H9 (cell line): ENCODE data around the gene HDGFL3. TPM values are rescaled to one million over a fixed set of nuclear protein-coding genes. Genes with fewer than 3 reads are reported as not detected.

Experiments used
- DNase-seq: peaks from one replicate; pipeline ENCODE4 v3.0.0-alpha.2; 2017
- H2AFZ ChIP-seq: one replicate; pipeline ENCODE4 v1.6.1; 2013; ENCODE audit warnings: mild to moderate bottlenecking, low read length, control low read depth, moderate library complexity
- H2AK5ac ChIP-seq: 2 replicates; pipeline ENCODE4 v1.6.1; 2013; ENCODE audit warnings: low read length, control low read depth, mixed read lengths; ENCODE audit not compliant: insufficient read length
- H2BK120ac ChIP-seq: one replicate; pipeline ENCODE4 v1.6.1; 2013; ENCODE audit warnings: low read depth, mild to moderate bottlenecking, low read length, control low read depth, inconsistent platforms; ENCODE audit not compliant: poor library complexity, severe bottlenecking
- H2BK12ac ChIP-seq: 2 replicates; pipeline ENCODE4 v1.6.1; 2013; ENCODE audit warnings: low read length, control low read depth, mixed read lengths, low read depth; ENCODE audit not compliant: insufficient read length
- H2BK15ac ChIP-seq: 2 replicates; pipeline ENCODE4 v1.6.1; 2013; ENCODE audit warnings: low read depth, low read length, control low read depth
- H2BK20ac ChIP-seq: one replicate; pipeline ENCODE4 v1.6.1; 2013; ENCODE audit warnings: low read depth, mild to moderate bottlenecking, low read length, control low read depth, inconsistent platforms; ENCODE audit not compliant: poor library complexity, severe bottlenecking
- H2BK5ac ChIP-seq: 2 replicates; pipeline ENCODE4 v1.6.1; 2013; ENCODE audit warnings: low read length, control low read depth, mixed read lengths; ENCODE audit not compliant: insufficient read length
- H3K14ac ChIP-seq: 2 replicates; pipeline ENCODE4 v1.6.1; 2013; ENCODE audit warnings: low read length, control low read depth; ENCODE audit not compliant: insufficient read depth
- H3K18ac ChIP-seq: 2 replicates; pipeline ENCODE4 v1.6.1; 2013; ENCODE audit warnings: low read depth, mild to moderate bottlenecking, mixed read lengths, low read length, control low read depth; ENCODE audit not compliant: insufficient read length
- H3K23ac ChIP-seq: 2 replicates; pipeline ENCODE4 v1.6.1; 2013; ENCODE audit warnings: low read length, control low read depth, mixed read lengths, low read depth; ENCODE audit not compliant: insufficient read length
- H3K23me2 ChIP-seq: 2 replicates; pipeline ENCODE4 v1.6.1; 2013; ENCODE audit warnings: low read depth, mild to moderate bottlenecking, mixed read lengths, low read length, control low read depth; ENCODE audit not compliant: insufficient read length, poor library complexity, severe bottlenecking
- H3K27ac ChIP-seq: 2 replicates; pipeline ENCODE4 v1.5.1; 2013; ENCODE audit warnings: low read length, control low read depth, mixed read lengths, low read depth; ENCODE audit not compliant: insufficient read length
- H3K27me3 ChIP-seq: 2 replicates; pipeline ENCODE4 v1.6.1; 2013; ENCODE audit warnings: low read length, control low read depth, inconsistent platforms; ENCODE audit not compliant: insufficient read depth
- H3K4ac ChIP-seq: 2 replicates; pipeline ENCODE4 v1.6.1; 2013; ENCODE audit warnings: low read depth, mild to moderate bottlenecking, control low read depth, inconsistent platforms, low read length, moderate library complexity
- H3K4me1 ChIP-seq: 2 replicates; pipeline ENCODE4 v1.6.1; 2013; ENCODE audit warnings: low read length, control low read depth, inconsistent platforms; ENCODE audit not compliant: insufficient read depth
- H3K4me2 ChIP-seq: 2 replicates; pipeline ENCODE4 v1.6.1; 2013; ENCODE audit warnings: low read length, control low read depth, mixed read lengths; ENCODE audit not compliant: insufficient read length, insufficient read depth
- H3K56ac ChIP-seq: 2 replicates; pipeline ENCODE4 v1.6.1; 2013; ENCODE audit warnings: low read depth, mild to moderate bottlenecking, mixed read lengths, low read length, control low read depth; ENCODE audit not compliant: insufficient read length
- H3K79me1 ChIP-seq: 2 replicates; pipeline ENCODE4 v1.6.1; 2013; ENCODE audit warnings: low read depth, mild to moderate bottlenecking, moderate library complexity, low read length, control low read depth, inconsistent platforms; ENCODE audit not compliant: insufficient read depth, poor library complexity, severe bottlenecking
- H3K79me2 ChIP-seq: 2 replicates; pipeline ENCODE4 v1.6.1; 2013; ENCODE audit warnings: low read length, control low read depth, inconsistent platforms; ENCODE audit not compliant: insufficient read depth
- H3K9ac ChIP-seq: 2 replicates; pipeline ENCODE4 v1.6.1; 2013; ENCODE audit warnings: low read length, control low read depth, mixed read lengths; ENCODE audit not compliant: insufficient read length; ENCODE audit errors: extremely low read depth
- H3K9me3 ChIP-seq: one replicate; pipeline ENCODE4 v1.6.1; 2013; ENCODE audit warnings: low read depth, low read length, inconsistent platforms; ENCODE audit not compliant: control insufficient read depth
- H3T11ph ChIP-seq: one replicate; pipeline ENCODE4 v1.6.1; 2013; ENCODE audit warnings: mild to moderate bottlenecking, low read length, control low read depth, inconsistent platforms
- H4K20me1 ChIP-seq: one replicate; pipeline ENCODE4 v1.6.1; 2013; ENCODE audit not compliant: control insufficient read depth, insufficient read length, insufficient read depth
- H4K5ac ChIP-seq: 2 replicates; pipeline ENCODE4 v1.6.1; 2013; ENCODE audit warnings: low read depth, mild to moderate bottlenecking, mixed read lengths, low read length, control low read depth; ENCODE audit not compliant: insufficient read length
- H4K8ac ChIP-seq: replicated peaks from 2 replicates; pipeline ENCODE4 v1.6.1; 2013; ENCODE audit warnings: low read length, control low read depth, mixed read lengths, low read depth; ENCODE audit not compliant: insufficient read length
- H4K91ac ChIP-seq: 2 replicates; pipeline ENCODE4 v1.6.1; 2013; ENCODE audit warnings: low read depth, mild to moderate bottlenecking, moderate library complexity, mixed read lengths, low read length, control low read depth; ENCODE audit not compliant: insufficient read length
- H3K27ac Mint-ChIP-seq, 3 experiments: 2 replicates in 2 of 3; 3 replicates in 1 of 3; pipeline ENCODE4 v1.8.0; 2020 to 2021; ENCODE audit warnings: mixed read lengths in 3 of 3, mild to moderate bottlenecking in 1 of 3, moderate library complexity in 1 of 3
- H3K27me3 Mint-ChIP-seq: 2 replicates; pipeline ENCODE4 v1.8.0; 2021; ENCODE audit warnings: low read depth, mild to moderate bottlenecking, moderate library complexity, mixed read lengths
- H3K36me3 Mint-ChIP-seq, 3 experiments: 2 replicates in 2 of 3; 3 replicates in 1 of 3; pipeline ENCODE4 v1.8.0; 2020 to 2021; ENCODE audit warnings: low read depth in 3 of 3, mixed read lengths in 3 of 3; ENCODE audit not compliant: insufficient read depth in 1 of 3
- H3K4me1 Mint-ChIP-seq, 2 experiments: 2 replicates each; pipeline ENCODE4 v1.8.0; 2020; ENCODE audit warnings: mixed read lengths in 2 of 2
- H3K4me3 Mint-ChIP-seq, 2 experiments: 2 replicates in 1 of 2; 3 replicates in 1 of 2; pipeline ENCODE4 v1.8.0; 2020 to 2021; ENCODE audit warnings: mild to moderate bottlenecking in 2 of 2, mixed read lengths in 2 of 2, moderate library complexity in 1 of 2
- H3K9me3 Mint-ChIP-seq, 2 experiments: 2 replicates in 1 of 2; 3 replicates in 1 of 2; pipeline ENCODE4 v1.8.0; 2020; ENCODE audit warnings: mild to moderate bottlenecking in 2 of 2, mixed read lengths in 2 of 2, moderate library complexity in 1 of 2
- WGBS: extraction: QIAGEN DNeasy Blood & Tissue Kit; methylation state at CpG from one replicate; pipeline ENCODE4 v1.1.7; 2013; ENCODE audit warnings: missing lambda C conversion rate, low lambda C conversion rate, mixed read lengths; ENCODE audit not compliant: insufficient read length; ENCODE audit errors: extremely low coverage; 5-methylcytosine and 5-hydroxymethylcytosine counted together
- total RNA-seq: library from RNA; stranded (reverse); gene quantifications from 2 replicates; pipeline ENCODE4 v1.2.1, GENCODE V29; 2021
- TF ChIP-seq, protein P1 (sequence below): fragments of 200-600 bp; sonication (generic); conservative IDR thresholded peaks from 3 replicates; pipeline ENCODE4 v1.8.0; 2021; ENCODE audit warnings: antibody characterized with exemption, mild to moderate bottlenecking

Gene HDGFL3
- total RNA-seq, 1 experiment from 2014 or later, result 120 TPM

- Histone ChIP-seq H2AFZ (no peak overlapping the region), H4K8ac (no peak overlapping the region), H3K4me2 (no peak overlapping the region), H3K4me1 (no peaks in the 10 kb centered on the region; the same call in 1 of the 2 replicates), H2BK12ac (no peak overlapping the region), H3K23me2 (peaks cover 2% of the 10 kb centered on the region), H3K79me2 (no peaks in the 10 kb centered on the region), H3K9me3 (no peaks in the 10 kb centered on the region), H2BK15ac (no peak overlapping the region), H3K79me1 (no peaks in the 10 kb centered on the region), H4K91ac (no peak overlapping the region), H3K9ac (no peak overlapping the region), H3T11ph (no peak overlapping the region), H2BK20ac (no peak overlapping the region), H3K23ac (no peak overlapping the region), H2AK5ac (no peak overlapping the region), H3K27ac (no peak overlapping the region), H2BK120ac (no peak overlapping the region), H3K56ac (no peak overlapping the region), H3K18ac (no peak overlapping the region), H4K5ac (no peak overlapping the region), H2BK5ac (no peak overlapping the region), H3K4ac (no peak overlapping the region), H3K14ac (no peak overlapping the region), H3K27me3 (peaks cover 6% of the 10 kb centered on the region; the same call in 1 of the 2 replicates), H4K20me1 (no peaks in the 10 kb centered on the region)
- Mint-ChIP-seq H3K27me3 (peaks cover 57% of the 10 kb centered on the region), H3K9me3 (no peaks in the 10 kb centered on the region; a peak in 1 of 5 replicates), H3K4me1 (peaks cover 9 to 12% of the 10 kb centered on the region in 2 experiments; a peak in 3 of 4 replicates), H3K4me3 (no peak overlapping the region), H3K27ac (no peak overlapping the region), H3K36me3 (no peaks in the 10 kb centered on the region; a peak in 1 of 7 replicates)
- no CpG with 5 or more reads among the region's 2 CpGs for WGBS
- TF ChIP-seq, protein P1, sequence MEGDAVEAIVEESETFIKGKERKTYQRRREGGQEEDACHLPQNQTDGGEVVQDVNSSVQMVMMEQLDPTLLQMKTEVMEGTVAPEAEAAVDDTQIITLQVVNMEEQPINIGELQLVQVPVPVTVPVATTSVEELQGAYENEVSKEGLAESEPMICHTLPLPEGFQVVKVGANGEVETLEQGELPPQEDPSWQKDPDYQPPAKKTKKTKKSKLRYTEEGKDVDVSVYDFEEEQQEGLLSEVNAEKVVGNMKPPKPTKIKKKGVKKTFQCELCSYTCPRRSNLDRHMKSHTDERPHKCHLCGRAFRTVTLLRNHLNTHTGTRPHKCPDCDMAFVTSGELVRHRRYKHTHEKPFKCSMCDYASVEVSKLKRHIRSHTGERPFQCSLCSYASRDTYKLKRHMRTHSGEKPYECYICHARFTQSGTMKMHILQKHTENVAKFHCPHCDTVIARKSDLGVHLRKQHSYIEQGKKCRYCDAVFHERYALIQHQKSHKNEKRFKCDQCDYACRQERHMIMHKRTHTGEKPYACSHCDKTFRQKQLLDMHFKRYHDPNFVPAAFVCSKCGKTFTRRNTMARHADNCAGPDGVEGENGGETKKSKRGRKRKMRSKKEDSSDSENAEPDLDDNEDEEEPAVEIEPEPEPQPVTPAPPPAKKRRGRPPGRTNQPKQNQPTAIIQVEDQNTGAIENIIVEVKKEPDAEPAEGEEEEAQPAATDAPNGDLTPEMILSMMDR, result no peak
- no peak for DNase-seq
Observed at GRCh38 chr15:83102346-83102745, 105.3 kb downstream of the HDGFL3 start.
